GM19395 (cell line): ENCODE measurements around the gene SULT2B1.
A peak's percentile ranks its signal among the peaks of the same experiment; 100 is the strongest.

ENCODE experiments used
- ATAC-seq: cut with Tn5 transposase; IDR thresholded peaks from one replicate; pipeline ENCODE4 v1.9.1; 2021; ENCODE audit warnings: mild to moderate bottlenecking, moderate library complexity; ENCODE audit not compliant: unreplicated experiment

The SULT2B1 gene

GRCh38 chr19:48633148-48634035, 81.4 kb downstream of the SULT2B1 start:
- ATAC-seq, result no peak

- ATAC-seq, result no peak
Measured at GRCh38 chr19:48634036-48634342, 82.0 kb downstream of the SULT2B1 start.

- ATAC-seq, result no peak
Measured at GRCh38 chr19:48634424-48635262, 82.7 kb downstream of the SULT2B1 start.

- no peak for ATAC-seq
Measured at GRCh38 chr19:48635263-48635965, 83.4 kb downstream of the SULT2B1 start.

GRCh38 chr19:48635966-48636858, 84.2 kb downstream of the SULT2B1 start:
- ATAC-seq, result no peak

- peak; percentile 2 for ATAC-seq
Measured at GRCh38 chr19:48636859-48637448, 85.0 kb downstream of the SULT2B1 start, which contains the start of gene DBP. Gene DBP, minus strand, starts transcription at chr19:48637379. Its CDS starts 385 bp downstream, at chr19:48636994.

GRCh38 chr19:48637449-48637947, 85.5 kb downstream of the SULT2B1 start:
- ATAC-seq, result peak; percentile 66

- ATAC-seq, result peak; percentile 18
Measured at GRCh38 chr19:48637948-48638830, 86.2 kb downstream of the SULT2B1 start.

- no peak for ATAC-seq
Measured at GRCh38 chr19:48638831-48639381, 86.9 kb downstream of the SULT2B1 start.

GRCh38 chr19:48639483-48640375, 87.8 kb downstream of the SULT2B1 start:
- ATAC-seq, result no peak

GRCh38 chr19:48641850-48642249, 89.9 kb downstream of the SULT2B1 start:
- ATAC-seq, result no peak

GRCh38 chr19:48642862-48643261, 90.9 kb downstream of the SULT2B1 start:
- no peak for ATAC-seq

GRCh38 chr19:48644355-48644754, 92.4 kb downstream of the SULT2B1 start:
- ATAC-seq, result no peak

- peak; percentile 55 for ATAC-seq
Measured at GRCh38 chr19:48644839-48645619, 93.1 kb downstream of the SULT2B1 start.

- ATAC-seq, result no peak
Measured at GRCh38 chr19:48645620-48646000, 93.6 kb downstream of the SULT2B1 start.

- ATAC-seq, result peak; percentile 70
Measured at GRCh38 chr19:48646001-48646721, 94.2 kb downstream of the SULT2B1 start, which contains the start of gene CA11. Gene CA11, minus strand, starts transcription at chr19:48646187. Its CDS starts 555 bp downstream, at chr19:48645632.
